ENCODE measurements around the gene PHLDB1. TPM values are rescaled to one million over a fixed set of nuclear protein-coding genes. Genes with fewer than 3 reads are reported as not detected.

PHLDB1 gene
- total RNA-seq, 2 donors from 2014 or later: 102 to 105 TPM

DNA sequence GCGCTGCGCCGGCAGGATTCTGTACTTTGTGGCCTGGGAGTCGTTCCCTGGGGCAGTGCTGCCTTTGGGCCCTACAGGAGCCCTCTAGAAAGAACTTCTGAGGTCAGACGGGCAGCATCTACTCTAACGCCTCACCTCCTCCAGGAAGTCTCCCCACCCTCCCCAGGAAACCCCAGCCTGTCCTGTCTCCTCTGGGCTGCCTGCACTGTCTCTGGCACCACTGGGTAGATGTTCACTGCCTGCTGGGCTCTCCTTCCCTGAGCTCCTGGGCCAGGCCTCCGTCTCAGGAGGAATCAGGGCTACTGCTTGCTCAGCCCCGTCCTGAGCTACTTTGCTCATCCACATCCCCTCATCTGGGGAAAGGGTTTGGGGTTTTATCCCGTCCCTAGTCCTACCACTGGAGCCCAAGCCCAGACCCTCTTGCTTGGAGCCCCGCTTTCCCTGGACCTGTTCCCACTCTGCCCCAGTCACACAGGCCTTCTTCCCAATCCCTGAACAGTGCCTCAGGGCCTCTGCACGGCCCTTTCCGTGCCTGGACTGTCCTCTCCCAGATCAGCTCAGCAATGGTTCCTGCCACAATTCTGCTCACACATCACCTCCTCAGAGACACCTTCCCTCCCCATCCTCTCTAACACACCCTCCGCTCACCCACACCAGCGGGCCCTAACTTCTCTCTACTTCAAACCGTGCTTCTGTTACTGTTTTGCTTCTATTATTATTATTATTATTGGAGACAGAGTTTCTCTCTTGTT is 83.3 kb downstream of the PHLDB1 start:
- Histone ChIP-seq H3K36me3 (no peaks in the 10 kb centered on the region), H3K27me3 (no peaks in the 10 kb centered on the region), H3K4me1 (peaks cover 0 to 8% of the 10 kb centered on the region in 2 donors), H3K27ac (peak overlapping the region; percentile 71 to 84), H3K4me3 (peak overlapping the region in 1 of 2 donors; percentile 49), H3K9me3 (no peaks in the 10 kb centered on the region)
- no peak for DNase-seq (ENCODE audit: low spot score)
- TF ChIP-seq CTCF (IDR thresholded peaks at IDR 0.05): no peak

- Histone ChIP-seq H3K36me3 (no peaks in the 10 kb centered on the region), H3K4me3 (no peak overlapping the region), H3K27me3 (no peaks in the 10 kb centered on the region), H3K4me1 (peaks cover 0 to 8% of the 10 kb centered on the region in 2 donors), H3K27ac (no peak overlapping the region), H3K9me3 (no peaks in the 10 kb centered on the region)
- no peak for TF ChIP-seq CTCF (IDR thresholded peaks at IDR 0.05)
- DNase-seq (ENCODE audit: low spot score): no peak
Measured at GRCh38 chr11:118691926-118692830, 84.8 kb downstream of the PHLDB1 start.

DNA sequence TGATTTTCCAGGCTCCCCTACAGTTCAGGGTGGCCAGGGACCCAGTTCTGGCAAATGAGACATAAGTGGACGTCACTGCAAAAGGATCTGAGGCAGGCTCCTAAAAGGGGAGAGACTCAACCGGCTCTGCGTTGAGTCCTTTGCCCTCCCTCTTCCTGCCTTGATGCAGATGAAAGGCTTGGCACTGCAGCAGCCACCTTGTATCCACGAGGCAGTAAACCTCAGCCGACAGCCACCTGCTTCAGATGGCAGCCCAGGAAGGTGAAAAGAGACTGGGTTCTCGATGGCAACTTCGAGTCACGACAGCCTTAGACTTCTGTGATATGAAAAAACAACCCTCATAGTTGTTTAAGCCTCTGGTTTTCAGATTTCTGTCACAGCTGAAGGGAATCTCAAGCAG is 86.8 kb downstream of the PHLDB1 start:
- DNase-seq (ENCODE audit: low spot score): no peak
- Histone ChIP-seq H3K4me3 (no peak overlapping the region), H3K9me3 (no peaks in the 10 kb centered on the region), H3K27me3 (no peaks in the 10 kb centered on the region), H3K4me1 (peaks cover 0 to 7% of the 10 kb centered on the region in 2 donors), H3K36me3 (no peaks in the 10 kb centered on the region), H3K27ac (no peak overlapping the region)
- TF ChIP-seq CTCF (IDR thresholded peaks at IDR 0.05): no peak

- H3K27ac ChIP-seq: no peak overlapping the region
- DNase-seq (ENCODE audit: low spot score): no peak
- no peaks in the 10 kb centered on the region for H3K9me3 ChIP-seq
- TF ChIP-seq CTCF (IDR thresholded peaks at IDR 0.05): no peak
- peaks cover 0 to 1% of the 10 kb centered on the region in 2 donors for H3K4me1 ChIP-seq
- H3K36me3 ChIP-seq: no peaks in the 10 kb centered on the region
- H3K4me3 ChIP-seq: no peak overlapping the region
- H3K27me3 ChIP-seq: no peaks in the 10 kb centered on the region
Measured at GRCh38 chr11:118694771-118695170, 87.4 kb downstream of the PHLDB1 start.

GRCh38 chr11:118696673-118697226 is 89.3 kb downstream of the PHLDB1 start:
- Histone ChIP-seq H3K9me3 (peaks cover 0 to 9% of the 10 kb centered on the region in 2 donors), H3K27me3 (no peaks in the 10 kb centered on the region), H3K4me3 (no peak overlapping the region), H3K4me1 (no peaks in the 10 kb centered on the region), H3K36me3 (no peaks in the 10 kb centered on the region), H3K27ac (no peak overlapping the region)
- TF ChIP-seq CTCF (IDR thresholded peaks at IDR 0.05): no peak
- no peak for DNase-seq (ENCODE audit: low spot score)

All from right atrium auricular region (tissue), 2 donors.